HCT116 (cell line): ENCODE measurements around the gene ASGR2. TPM values are rescaled to one million over a fixed set of nuclear protein-coding genes. Genes with fewer than 3 reads are reported as not detected.

ENCODE experiments used
- ATAC-seq: fragments of 200-7000 bp; cut with Tn5 transposase; 2 replicates; pipeline ENCODE4 v1.9.1; 2020; ENCODE audit warnings: mild to moderate bottlenecking, moderate library complexity
- BruUV-seq: library from RNA; stranded (reverse); fragments of 400-500 nt; replicated peaks from 2 replicates; lab custom pipeline; 2021; lab: Mats Ljungman, UMichigan
- CTCF ChIA-PET: fragments of 300-600 bp; sonication (Branson Sonifier 250); formaldehyde crosslinking; loops from one replicate; lab custom pipeline; 2021; ENCODE audit warnings: antibody characterized with exemption; lab: Charles Lee
- POLR2A ChIA-PET: fragments of 300-600, 350-600 bp; sonication (Branson Sonifier 250); formaldehyde crosslinking; loops from one replicate; lab custom pipeline; 2021; ENCODE audit warnings: antibody characterized with exemption; lab: Charles Lee
- RAD21 ChIA-PET, 2 experiments: fragments of 300-600 bp; sonication (Branson Sonifier 250); formaldehyde crosslinking; loops; one replicate each; lab custom pipeline; 2023; ENCODE audit warnings: low total read pairs in 2 of 2; ENCODE audit not compliant: uncharacterized antibody in 2 of 2, unreplicated experiment in 2 of 2, low non-redundant PET in 1 of 2; lab: Charles Lee
- DNase-seq: peaks from one replicate; pipeline ENCODE4 v3.0.0-alpha.2; 2010; ENCODE audit warnings: low read depth, low spot score
- H2AFZ ChIP-seq: fragments of 200-600 bp; shearing (Covaris generic), sonication (generic); 2 replicates; pipeline ENCODE4 v1.6.1; 2017; ENCODE audit warnings: low read depth, mixed run types, mixed read lengths, antibody characterized with exemption, low read length; ENCODE audit not compliant: poor library complexity, severe bottlenecking
- H3K27ac ChIP-seq: 2 replicates; pipeline ENCODE4 v1.5.1; 2012; ENCODE audit warnings: low read depth, low read length
- H3K27me3 ChIP-seq: fragments of 200-600 bp; sonication (generic); 2 replicates; pipeline ENCODE4 v1.6.1; 2016; ENCODE audit warnings: mixed run types, low read length, mixed read lengths; ENCODE audit not compliant: insufficient read depth
- H3K36me3 ChIP-seq, 2 experiments: fragments of 200-500 bp in 1 of 2; fragments of 200-600 bp in 1 of 2; sonication (Bioruptor generic) in 1 of 2; sonication (generic) in 1 of 2; 2 replicates each; pipeline versions ENCODE4 v1.5.1 to v1.6.1; 2014 to 2016; ENCODE audit warnings: low read length in 2 of 2, inconsistent platforms in 1 of 2, mixed read lengths in 1 of 2, mixed run types in 1 of 2; ENCODE audit not compliant: insufficient read depth in 2 of 2, control insufficient read depth in 1 of 2
- H3K4me1 ChIP-seq, 2 experiments: fragments of 200-600 bp in 1 of 2; sonication (generic) in 1 of 2; 2 replicates each; pipeline versions ENCODE4 v1.5.1 to v1.6.1; 2012 to 2017; ENCODE audit warnings: low read length in 2 of 2, inconsistent platforms in 1 of 2, mild to moderate bottlenecking in 1 of 2, mixed read lengths in 1 of 2, mixed run types in 1 of 2, moderate library complexity in 1 of 2; ENCODE audit not compliant: insufficient read depth in 2 of 2, control insufficient read depth in 1 of 2
- H3K4me2 ChIP-seq: fragments of 200-600 bp; sonication (generic); 2 replicates; pipeline ENCODE4 v1.6.1; 2017; ENCODE audit warnings: mixed run types, low read length, mixed read lengths
- H3K4me3 ChIP-seq, 2 experiments: fragments of 200-600 bp in 1 of 2; sonication (generic) in 1 of 2; replicated peaks in 1 of 2; 2 replicates each; pipeline ENCODE4 v1.5.1; 2011 to 2016; ENCODE audit warnings: low read length in 2 of 2, control low read depth in 1 of 2, low read depth in 1 of 2, mild to moderate bottlenecking in 1 of 2, mixed read lengths in 1 of 2, mixed run types in 1 of 2
- H3K79me2 ChIP-seq: fragments of 200-600 bp; sonication (generic); 2 replicates; pipeline ENCODE4 v1.6.1; 2017; ENCODE audit warnings: mild to moderate bottlenecking, mixed run types, low read length, moderate library complexity, mixed read lengths; ENCODE audit not compliant: insufficient read depth
- H3K9ac ChIP-seq: fragments of 200-600 bp; sonication (generic); 2 replicates; pipeline ENCODE4 v1.6.1; 2016; ENCODE audit warnings: low read length, mixed read lengths
- H3K9me2 ChIP-seq: fragments of 200-600 bp; sonication (generic), shearing (Covaris generic); 2 replicates; pipeline ENCODE4 v1.6.1; 2017; ENCODE audit warnings: mixed run types, mild to moderate bottlenecking, moderate library complexity; ENCODE audit not compliant: insufficient read depth
- H3K9me3 ChIP-seq, 2 experiments: fragments of 200-500 bp in 1 of 2; fragments of 200-600 bp in 1 of 2; sonication (Bioruptor generic) in 1 of 2; sonication (generic) in 1 of 2; 2 replicates each; pipeline ENCODE4 v1.6.1; 2014 to 2017; ENCODE audit warnings: low read length in 2 of 2, mixed read lengths in 2 of 2, inconsistent platforms in 1 of 2, low read depth in 1 of 2, mild to moderate bottlenecking in 1 of 2, mixed run types in 1 of 2, moderate library complexity in 1 of 2; ENCODE audit not compliant: control insufficient read depth in 1 of 2, insufficient read depth in 1 of 2
- H4K20me1 ChIP-seq: fragments of 200-600 bp; sonication (generic), shearing (Covaris generic); 2 replicates; pipeline ENCODE4 v1.6.1; 2017; ENCODE audit warnings: mixed run types, mild to moderate bottlenecking, moderate library complexity; ENCODE audit not compliant: insufficient read depth
- CEBPB ChIP-seq: IDR thresholded peaks from 2 replicates; pipeline ENCODE4 v1.6.1; 2012; ENCODE audit warnings: low read depth
- EGR1 ChIP-seq: IDR thresholded peaks from 2 replicates; pipeline ENCODE4 v1.6.1; 2012; ENCODE audit warnings: low read depth
- FOSL1 ChIP-seq: IDR thresholded peaks from 2 replicates; pipeline ENCODE4 v1.6.1; 2012; ENCODE audit warnings: low read depth
- POLR2A ChIP-seq: IDR thresholded peaks from 2 replicates; pipeline ENCODE4 v1.7.0; 2011; ENCODE audit warnings: borderline replicate concordance; ENCODE audit not compliant: insufficient read depth, insufficient read length; ENCODE audit errors: extremely low read depth
- POLR2AphosphoS5 ChIP-seq: IDR thresholded peaks from 2 replicates; pipeline ENCODE4 v1.6.1; 2011; ENCODE audit warnings: mild to moderate bottlenecking, low read depth, low read length, moderate library complexity
- REST ChIP-seq: IDR thresholded peaks from 2 replicates; pipeline ENCODE4 v1.6.1; 2012; ENCODE audit warnings: low read depth
- SIN3A ChIP-seq: IDR thresholded peaks from 2 replicates; pipeline ENCODE4 v1.6.1; 2012; ENCODE audit warnings: low read depth
- SP1 ChIP-seq: IDR thresholded peaks from 2 replicates; pipeline ENCODE4 v1.6.1; 2012; ENCODE audit warnings: low read depth
- SRF ChIP-seq: IDR thresholded peaks from 2 replicates; pipeline ENCODE4 v1.6.1; 2012; ENCODE audit warnings: low read depth
- ZNF274 ChIP-seq: fragments of 200-500 bp; sonication (Bioruptor generic); IDR thresholded peaks from 2 replicates; pipeline ENCODE4 v1.6.1; 2014; ENCODE audit warnings: mild to moderate bottlenecking, low read depth, low read length, inconsistent platforms
- intact Hi-C: fragments of 100-400 bp; cut with micrococcal nuclease; formaldehyde crosslinking; loops from 2 replicates; pipeline ENCODE4 v1.10.0; 2022
- total RNA-seq: library from RNA; stranded (reverse); gene quantifications from one replicate; pipeline ENCODE4 v1.2.1, GENCODE V29; 2021; ENCODE audit not compliant: unreplicated experiment
- TF ChIP-seq, protein P1 (sequence below): IDR thresholded peaks from 2 replicates; pipeline ENCODE4 v1.6.1; 2012

The ASGR2 gene
- total RNA-seq, 1 experiment from 2014 or later, result 0.32 TPM

GRCh38 chr17:7138800-7139381, 24.3 kb upstream of the ASGR2 start:
- no peaks in the 10 kb centered on the region for H4K20me1 ChIP-seq
- intact Hi-C loops, result no loop called here
- DNase-seq, result no peak
- H3K4me1 ChIP-seq, result peaks cover 13 to 26% of the 10 kb centered on the region in 2 experiments
- ATAC-seq, result no peak
- H3K9ac ChIP-seq, result no peak overlapping the region
- ChIA-PET POLR2A (no interaction called here), CTCF (interaction anchor here (1.1 to 4.7 kb wide), 3 partner anchors 26 to 86 kb away, joined by 3 to 62 read pairs (median 4); no protein-coding TSS in a partner anchor), RAD21 (no interaction called here)
- H2AFZ ChIP-seq, result no peak overlapping the region
- no peaks in the 10 kb centered on the region for H3K36me3 ChIP-seq
- H3K79me2 ChIP-seq, result no peaks in the 10 kb centered on the region
- no peaks in the 10 kb centered on the region for H3K27me3 ChIP-seq
- no TSS peak for BruUV-seq
- no peaks in the 10 kb centered on the region for H3K9me3 ChIP-seq
- no peak overlapping the region for H3K4me3 ChIP-seq
- TF ChIP-seq ZNF274 (no peak), SP1 (no peak), SRF (no peak), SIN3A (no peak), POLR2A (no peak), EGR1 (no peak), CEBPB (no peak), POLR2AphosphoS5 (no peak), REST (no peak), FOSL1 (no peak)
- TF ChIP-seq, protein P1, sequence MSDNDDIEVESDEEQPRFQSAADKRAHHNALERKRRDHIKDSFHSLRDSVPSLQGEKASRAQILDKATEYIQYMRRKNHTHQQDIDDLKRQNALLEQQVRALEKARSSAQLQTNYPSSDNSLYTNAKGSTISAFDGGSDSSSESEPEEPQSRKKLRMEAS, result no peak
- H3K4me2 ChIP-seq, result no peak overlapping the region
- H3K27ac ChIP-seq, result no peak overlapping the region
- no peaks in the 10 kb centered on the region for H3K9me2 ChIP-seq
